Esophagus muscularis mucosa (tissue), 4 donors: Measurements from ENCODE around the gene ZNF200. TPM values are rescaled to one million over a fixed set of nuclear protein-coding genes. Genes with fewer than 3 reads are reported as not detected.

Experiments
- DNase-seq: peaks from one replicate; pipeline ENCODE4 v3.0.0-alpha.2; 2017; ENCODE audit errors: extremely low spot score
- H3K27ac ChIP-seq, 4 donors: fragments of 200-600 bp; sonication (generic); replicated peaks in 1 of 4; 1 replicate in 3 of 4; 2 replicates in 1 of 4; pipeline ENCODE4 v1.5.1; 2016 to 2019; ENCODE audit warnings: mild to moderate bottlenecking in 1 of 4
- H3K27me3 ChIP-seq, 4 donors: fragments of 200-600 bp; sonication (generic); one replicate each; pipeline versions ENCODE4 v1.5.1 to v1.6.0; 2016 to 2019
- H3K36me3 ChIP-seq, 4 donors: fragments of 200-600 bp; sonication (generic); one replicate each; pipeline ENCODE4 v1.5.1; 2016 to 2019
- H3K4me1 ChIP-seq, 4 donors: fragments of 200-600 bp; sonication (generic); one replicate each; pipeline ENCODE4 v1.5.1; 2016 to 2019
- H3K4me3 ChIP-seq, 4 donors: fragments of 200-600 bp; sonication (generic); 1 replicate in 2 of 4; 2 replicates in 2 of 4; pipeline ENCODE4 v1.5.1; 2016 to 2019; ENCODE audit warnings: mild to moderate bottlenecking in 4 of 4, moderate library complexity in 1 of 4
- H3K9me3 ChIP-seq, 4 donors: fragments of 200-600 bp; sonication (generic); 1 replicate in 3 of 4; 2 replicates in 1 of 4; pipeline ENCODE4 v1.5.1; 2016 to 2019
- EP300 ChIP-seq: sonication (generic); formaldehyde crosslinking; IDR thresholded peaks from one replicate; pipeline ENCODE4 v1.6.1; 2017; ENCODE audit warnings: antibody characterized with exemption
- POLR2A ChIP-seq: fragments of 450-650 bp; IDR thresholded peaks from one replicate; pipeline ENCODE4 v1.6.1; 2017; ENCODE audit warnings: antibody characterized with exemption, moderate library complexity, mild to moderate bottlenecking, low read depth
- POLR2AphosphoS5 ChIP-seq, 2 donors: sonication (generic); formaldehyde crosslinking; IDR thresholded peaks; one replicate each; pipeline ENCODE4 v1.6.1; 2017; ENCODE audit warnings: antibody characterized with exemption in 2 of 2
- WGBS: methylation state at CpG from one replicate; pipeline ENCODE4 v1.1.5; 2018; 5-methylcytosine and 5-hydroxymethylcytosine counted together
- intact Hi-C: fragments of 100-400 bp; cut with DNase I; formaldehyde crosslinking; loops from one replicate; pipeline ENCODE4 v1.15.1; 2023
- total RNA-seq, 4 donors: library from RNA; depleted of rRNA; stranded (reverse); fragments of >200 nt; gene quantifications; one replicate each; pipeline versions ENCODE4 v1.1.0 to v1.2.1, GENCODE V29; 2016
- TF ChIP-seq, protein P1 (sequence below), 3 experiments: fragments of 200-600 bp in 2 of 3; fragments of 450-650 bp in 1 of 3; sonication (generic) in 2 of 3; IDR thresholded peaks; one replicate each; pipeline ENCODE4 v1.5.1; 2017 to 2019; ENCODE audit warnings: antibody characterized with exemption in 3 of 3, mild to moderate bottlenecking in 2 of 3, moderate library complexity in 1 of 3

Gene ZNF200
- total RNA-seq, 4 donors from 2014 or later: 5.8 to 8.2 (median 7.1) TPM

DNA sequence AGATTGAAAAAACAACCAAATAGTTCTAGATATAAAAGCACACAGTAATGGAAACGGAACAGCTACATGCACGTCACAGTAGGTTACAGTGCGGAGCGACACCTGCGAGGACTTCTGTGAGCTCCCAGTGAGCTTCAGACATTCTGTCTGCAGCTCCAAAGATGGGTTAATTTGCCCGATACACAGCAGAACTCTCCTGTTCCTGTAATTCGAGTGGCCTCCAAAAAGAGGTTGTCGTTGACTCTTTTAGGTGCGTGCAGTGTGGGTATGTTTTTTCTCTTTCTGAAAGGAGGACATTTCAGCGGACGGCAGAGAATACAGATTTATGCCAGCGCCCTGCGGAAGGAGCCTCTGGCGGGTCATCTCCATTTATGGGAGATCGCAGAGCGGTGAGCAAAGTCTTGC, 44.0 kb downstream of the ZNF200 start:
- WGBS: 9% methylated on average over 15 of the region's 16 CpGs
- no peak for DNase-seq
- TF ChIP-seq EP300 (no peak), POLR2A (no peak), POLR2AphosphoS5 (IDR thresholded peaks at IDR 0.05) (no peak)
- TF ChIP-seq, protein P1, sequence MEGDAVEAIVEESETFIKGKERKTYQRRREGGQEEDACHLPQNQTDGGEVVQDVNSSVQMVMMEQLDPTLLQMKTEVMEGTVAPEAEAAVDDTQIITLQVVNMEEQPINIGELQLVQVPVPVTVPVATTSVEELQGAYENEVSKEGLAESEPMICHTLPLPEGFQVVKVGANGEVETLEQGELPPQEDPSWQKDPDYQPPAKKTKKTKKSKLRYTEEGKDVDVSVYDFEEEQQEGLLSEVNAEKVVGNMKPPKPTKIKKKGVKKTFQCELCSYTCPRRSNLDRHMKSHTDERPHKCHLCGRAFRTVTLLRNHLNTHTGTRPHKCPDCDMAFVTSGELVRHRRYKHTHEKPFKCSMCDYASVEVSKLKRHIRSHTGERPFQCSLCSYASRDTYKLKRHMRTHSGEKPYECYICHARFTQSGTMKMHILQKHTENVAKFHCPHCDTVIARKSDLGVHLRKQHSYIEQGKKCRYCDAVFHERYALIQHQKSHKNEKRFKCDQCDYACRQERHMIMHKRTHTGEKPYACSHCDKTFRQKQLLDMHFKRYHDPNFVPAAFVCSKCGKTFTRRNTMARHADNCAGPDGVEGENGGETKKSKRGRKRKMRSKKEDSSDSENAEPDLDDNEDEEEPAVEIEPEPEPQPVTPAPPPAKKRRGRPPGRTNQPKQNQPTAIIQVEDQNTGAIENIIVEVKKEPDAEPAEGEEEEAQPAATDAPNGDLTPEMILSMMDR (IDR thresholded peaks at IDR 0.05): no peak
- Histone ChIP-seq H3K27ac (no peak overlapping the region), H3K27me3 (peaks cover 5 to 100% (median 86%) of the 10 kb centered on the region in 4 donors), H3K4me1 (peaks cover 9 to 34% (median 21%) of the 10 kb centered on the region in 4 donors), H3K36me3 (no peaks in the 10 kb centered on the region), H3K9me3 (no peaks in the 10 kb centered on the region), H3K4me3 (no peak overlapping the region)
- intact Hi-C loops: no loop called here

DNA sequence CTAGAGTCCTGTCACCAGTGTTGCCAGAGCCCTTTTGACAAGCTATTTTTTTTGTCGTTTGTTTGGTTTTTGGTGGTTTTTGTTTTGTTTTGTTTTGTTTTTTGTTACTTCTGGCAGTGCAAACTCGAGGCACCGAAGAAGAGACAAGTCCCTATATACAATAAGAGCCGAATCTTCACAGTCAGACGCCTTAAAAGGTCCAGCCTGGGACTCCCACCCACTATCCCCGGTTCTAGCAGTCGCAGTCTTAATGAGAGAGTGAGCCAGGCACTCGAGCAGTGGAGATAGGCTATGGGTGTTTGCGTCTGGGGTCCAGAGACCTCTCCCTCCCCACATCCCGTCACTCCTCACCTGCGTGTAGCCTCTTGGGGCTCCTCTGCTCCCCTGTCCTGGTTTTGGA, 45.1 kb downstream of the ZNF200 start:
- WGBS: 19% methylated on average over 8 of the region's 11 CpGs
- Histone ChIP-seq H3K4me3 (no peak overlapping the region), H3K36me3 (no peaks in the 10 kb centered on the region), H3K4me1 (peaks cover 9 to 34% (median 21%) of the 10 kb centered on the region in 4 donors), H3K27ac (no peak overlapping the region), H3K27me3 (peaks cover 5 to 100% (median 84%) of the 10 kb centered on the region in 4 donors), H3K9me3 (no peaks in the 10 kb centered on the region)
- intact Hi-C loops: no loop called here
- no peak for TF ChIP-seq POLR2AphosphoS5 (IDR thresholded peaks at IDR 0.05)
- DNase-seq: no peak

DNA sequence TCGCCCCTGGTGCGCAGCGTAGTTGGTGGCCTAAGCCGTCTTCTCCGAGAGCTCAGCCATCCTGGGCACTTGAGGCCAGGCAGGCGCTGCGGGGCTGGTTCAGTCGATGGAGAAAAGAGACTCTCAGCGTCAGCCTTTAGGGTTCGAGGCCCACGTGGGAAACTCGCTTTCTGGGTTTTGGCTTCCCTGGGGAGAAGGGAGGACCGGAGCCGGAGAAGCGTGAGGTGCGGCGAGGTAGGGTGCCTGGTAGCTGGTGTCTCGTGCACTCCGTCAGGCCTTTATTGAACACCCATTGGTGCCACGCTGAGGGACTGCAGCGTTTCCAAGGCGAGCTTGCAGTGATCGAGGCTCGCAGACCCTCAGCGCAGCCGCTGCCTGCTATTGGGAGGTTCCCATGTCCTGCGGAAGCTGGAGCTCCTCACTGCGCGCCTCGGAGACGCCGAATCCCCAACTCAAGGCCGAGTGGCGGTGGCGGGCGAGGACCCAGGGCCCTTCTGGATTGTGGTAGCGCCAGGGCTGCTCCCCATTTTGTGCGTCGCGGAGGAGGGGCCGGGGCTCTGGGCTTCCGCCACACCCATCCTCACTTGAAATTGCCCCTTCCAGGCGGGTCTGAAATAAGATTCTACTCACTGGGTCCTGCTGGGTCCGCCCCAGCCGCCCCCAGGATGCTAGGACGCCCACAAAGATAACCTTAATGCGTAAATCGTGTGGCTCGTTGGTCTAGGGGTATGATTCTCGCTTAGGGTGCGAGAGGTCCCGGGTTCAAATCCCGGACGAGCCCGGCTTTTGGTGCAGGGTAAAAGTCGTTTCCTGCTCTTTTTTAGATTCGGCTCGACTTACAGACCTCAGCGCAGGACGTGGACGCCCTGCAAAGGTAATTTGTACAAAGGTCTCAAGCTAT, 45.8 kb downstream of the ZNF200 start:
- Histone ChIP-seq H3K36me3 (no peaks in the 10 kb centered on the region), H3K27ac (no peak overlapping the region), H3K4me3 (peak overlapping the region in 2 of 4 donors; percentile 1 to 7), H3K4me1 (peaks cover 9 to 34% (median 21%) of the 10 kb centered on the region in 4 donors), H3K27me3 (peaks cover 5 to 100% (median 81%) of the 10 kb centered on the region in 4 donors), H3K9me3 (no peaks in the 10 kb centered on the region)
- WGBS: 2% methylated on average over 31 of the region's 61 CpGs
- TF ChIP-seq POLR2A: no peak
- TF ChIP-seq EP300: no peak
- no peak for TF ChIP-seq POLR2AphosphoS5 (IDR thresholded peaks at IDR 0.05)
- TF ChIP-seq, protein P1 (IDR thresholded peaks at IDR 0.05): no peak
- intact Hi-C loops: no loop called here
- no peak for DNase-seq

DNA sequence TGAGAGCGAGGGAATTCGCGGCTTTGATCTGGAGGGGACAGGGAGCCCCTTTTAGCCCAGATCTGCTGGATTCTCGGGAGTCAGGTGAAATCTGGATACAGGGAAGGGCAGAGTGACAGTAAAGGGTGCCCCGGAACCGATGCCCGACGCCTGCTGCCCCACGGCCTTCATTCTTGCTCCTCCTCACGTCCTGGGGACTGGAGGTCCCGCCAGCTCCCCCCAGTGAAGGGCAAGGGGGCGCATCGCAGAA, 46.4 kb downstream of the ZNF200 start:
- Histone ChIP-seq H3K4me1 (peaks cover 10 to 38% (median 23%) of the 10 kb centered on the region in 4 donors), H3K27me3 (peaks cover 7 to 100% (median 81%) of the 10 kb centered on the region in 4 donors), H3K4me3 (peak overlapping the region in 2 of 4 donors; percentile 2 to 12), H3K27ac (no peak overlapping the region), H3K9me3 (no peaks in the 10 kb centered on the region), H3K36me3 (no peaks in the 10 kb centered on the region)
- TF ChIP-seq POLR2AphosphoS5 (IDR thresholded peaks at IDR 0.05): no peak
- TF ChIP-seq POLR2A: no peak
- TF ChIP-seq, protein P1 (IDR thresholded peaks at IDR 0.05): no peak
- no peak for TF ChIP-seq EP300
- WGBS: 1% methylated on average over 13 of the region's 13 CpGs
- intact Hi-C loops: no loop called here
- no peak for DNase-seq

DNA sequence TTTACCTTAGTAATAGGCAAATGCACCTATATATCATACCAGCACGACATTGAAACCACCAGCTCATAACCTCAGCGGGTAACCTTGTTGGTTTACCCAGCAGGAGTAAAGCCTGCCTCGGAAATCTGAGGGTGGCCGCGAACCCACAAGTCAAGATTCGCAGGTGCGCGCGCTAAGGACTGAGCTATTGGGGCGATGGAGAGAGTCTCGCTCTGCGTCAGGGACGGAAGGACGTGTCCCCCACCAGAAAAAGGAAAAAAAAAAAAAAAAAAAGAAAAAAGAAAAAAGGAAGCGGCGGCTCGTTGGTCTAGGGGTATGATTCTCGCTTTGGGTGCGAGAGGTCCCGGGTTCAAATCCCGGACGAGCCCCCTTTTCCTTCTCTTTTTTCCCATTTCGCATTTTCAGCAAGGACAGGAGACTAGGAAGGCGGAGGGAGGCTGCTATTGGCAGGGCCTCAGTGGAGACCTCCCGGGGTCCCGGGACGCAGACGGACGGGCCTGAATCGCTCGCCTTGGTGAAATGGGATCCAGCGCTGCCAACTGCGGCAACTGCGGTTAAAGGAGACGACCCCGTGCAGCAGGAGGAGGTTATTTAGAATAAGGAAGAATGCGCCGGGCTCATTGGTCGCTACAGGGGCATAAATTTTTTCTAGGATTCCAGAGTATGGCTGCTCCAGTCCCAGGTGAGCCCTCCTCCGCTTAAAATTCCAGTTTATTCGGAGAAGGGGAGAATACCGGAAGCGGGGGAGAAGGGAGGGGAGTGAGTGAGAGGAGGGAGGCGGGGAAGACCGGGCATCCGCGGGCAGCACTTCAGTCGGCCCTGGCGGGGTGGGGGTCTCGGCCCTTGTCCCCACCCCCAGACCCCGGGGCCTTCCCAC, 46.9 kb downstream of the ZNF200 start, which contains the start of gene OR1F1:
Gene OR1F1, plus strand, starts transcription at position 407 of the 877 bp plus-strand sequence.
- Histone ChIP-seq H3K27me3 (peaks cover 12 to 100% (median 82%) of the 10 kb centered on the region in 4 donors), H3K27ac (no peak within 1 kb of the TSS), H3K4me1 (peaks cover 16 to 43% (median 28%) of the 10 kb centered on the region in 4 donors), H3K4me3 (peak within 1 kb of the TSS in 3 of 4 donors; percentile 1 to 12 (median 7)), H3K36me3 (no peaks in the 10 kb centered on the region), H3K9me3 (no peaks in the 10 kb centered on the region)
- 1% methylated on average over 51 of the region's 51 CpGs for WGBS
- intact Hi-C loops: no loop called here
- no peak for DNase-seq
- TF ChIP-seq POLR2A: no peak
- no peak for TF ChIP-seq EP300
- no peak for TF ChIP-seq POLR2AphosphoS5 (IDR thresholded peaks at IDR 0.05)
- TF ChIP-seq, protein P1 (IDR thresholded peaks at IDR 0.05): no peak
